A549 treated with Hydrocortisone at 1 μM for 4 hours (cell line): ENCODE results near the gene SPATA21. TPM values are rescaled to one million over a fixed set of nuclear protein-coding genes. Genes with fewer than 3 reads are reported as not detected.

Experiments used
- total RNA-seq: library from RNA; stranded (reverse); fragments of 200-300 nt; extraction: Qiagen RNA extraction; gene quantifications from 5 replicates; pipeline ENCODE4 v1.2.3, GENCODE V29; 2022

Gene SPATA21, protein sequence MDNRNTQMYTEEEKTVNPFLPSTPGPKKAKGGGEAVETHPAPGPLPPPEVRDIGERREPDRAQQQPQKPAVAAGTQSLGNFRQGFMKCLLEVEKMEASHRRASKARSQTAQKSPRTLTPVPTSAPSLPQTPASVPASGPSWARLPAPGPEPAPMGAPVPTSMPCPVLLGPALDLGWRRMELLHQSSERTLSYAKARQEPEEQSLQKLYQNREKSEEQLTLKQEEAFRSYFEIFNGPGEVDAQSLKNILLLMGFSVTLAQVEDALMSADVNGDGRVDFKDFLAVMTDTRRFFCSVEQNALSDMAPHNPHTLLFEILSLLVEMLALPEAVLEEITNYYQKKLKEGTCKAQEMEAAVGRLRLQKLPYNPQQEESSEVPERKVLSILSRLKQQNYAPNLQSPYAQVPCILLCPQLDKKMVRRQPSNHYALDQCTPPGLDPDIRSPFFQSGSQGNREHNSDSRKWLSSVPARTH
- total RNA-seq = 0.05 to 0.14 TPM (median 0.05 TPM) in 4 of 5 replicates, not detected in the other

GRCh38 chr1:16436946-16437474 is at the start of gene SPATA21:
SPATA21 (minus strand) TSS chr1:16437424; CDS start chr1:16431371, 6,053 bp downstream.

DNA sequence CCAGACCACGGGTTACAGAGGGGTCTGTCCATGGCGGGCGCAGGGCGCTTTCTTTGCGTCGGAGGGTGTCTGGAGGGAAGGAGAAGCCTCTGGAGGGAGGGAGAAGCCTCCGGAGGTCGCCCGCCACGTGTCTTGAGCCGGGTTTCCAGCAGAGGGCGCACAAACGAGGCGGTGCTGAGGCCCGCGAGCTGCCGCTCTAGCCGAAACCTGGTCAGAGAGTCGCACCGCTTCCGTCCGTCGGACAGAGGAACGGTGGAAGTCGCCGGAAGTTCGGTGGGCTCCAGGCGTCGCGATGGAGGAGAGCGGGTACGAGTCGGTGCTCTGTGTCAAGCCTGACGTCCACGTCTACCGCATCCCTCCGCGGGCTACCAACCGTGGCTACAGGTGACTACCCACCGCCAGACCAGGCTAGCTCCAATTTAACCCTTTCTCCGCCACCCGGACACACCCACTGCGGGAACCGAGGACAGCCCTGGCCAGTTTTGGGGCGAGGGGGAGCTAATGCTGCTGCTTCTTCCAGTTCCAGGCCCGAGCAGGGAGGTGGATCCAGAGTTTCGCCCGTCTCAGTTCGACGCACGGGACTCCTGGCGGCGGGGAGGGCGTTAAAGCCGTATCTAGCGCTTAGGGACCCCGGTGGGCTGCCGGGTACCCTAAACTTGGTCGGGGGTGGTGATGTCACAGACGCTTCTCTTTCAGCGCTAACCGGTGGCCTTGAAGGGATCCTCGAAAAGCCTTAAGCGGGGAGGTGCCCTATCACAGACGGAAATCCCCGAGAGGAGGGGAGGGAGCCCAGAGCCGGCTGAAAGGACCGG is 3.5 kb upstream of the SPATA21 start, which contains the start of gene NECAP2:
Gene NECAP2 (plus strand): TSS at position 255 of the 812 bp plus-strand sequence. CDS start 38 bp downstream, at position 293.

DNA sequence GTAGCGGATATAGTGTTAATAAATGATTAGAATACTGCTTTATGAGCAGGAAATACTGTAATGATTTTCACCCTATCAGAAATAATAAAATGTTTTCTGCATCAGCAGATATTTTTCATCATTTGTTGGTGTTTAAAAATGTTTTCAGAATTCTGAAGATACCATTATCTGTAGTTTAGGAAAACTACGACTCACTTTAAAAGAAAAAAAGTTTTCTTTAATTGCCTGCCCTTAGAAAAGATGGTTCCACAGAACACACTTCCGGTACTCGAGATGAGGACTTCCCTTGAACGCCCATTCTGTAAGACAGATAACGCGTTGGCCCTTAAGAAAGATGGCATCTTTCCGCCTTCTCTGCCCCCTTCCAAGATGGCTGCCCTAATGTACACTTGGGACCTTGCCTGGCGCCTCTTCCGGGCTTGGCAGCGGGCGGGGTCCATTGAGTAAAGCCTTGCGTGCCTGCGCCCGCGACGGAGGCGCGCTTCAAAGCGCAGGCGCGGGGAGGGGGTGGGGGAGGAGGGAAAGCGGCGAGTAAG is 70.4 kb downstream of the SPATA21 start, which contains the start of gene SZRD1:
Gene SZRD1 (plus strand): TSS at position 521 of the 536 bp plus-strand sequence. CDS start 16 bp downstream, outside the sequence.

GRCh38 chr1:16351994-16352841 is 85.0 kb downstream of the SPATA21 start, which contains the start of gene FBXO42:
FBXO42 (minus strand) TSS chr1:16352480; CDS start chr1:16315418, 37,062 bp downstream.

Other genes starting within 250 kb of the SPATA21 start
- gene ARHGEF19, start 224.8 kb downstream of the SPATA21 start, total RNA-seq = 5.1 to 6.4 TPM (median 6.0 TPM) in 5 replicates
- 2.0 to 4.9 TPM (median 3.7 TPM) in 5 replicates for gene CPLANE2, start 200.2 kb downstream of the SPATA21 start, total RNA-seq
- 7.6 to 10.1 TPM (median 8.5 TPM) in 5 replicates for gene FBXO42, start 84.9 kb downstream of the SPATA21 start, total RNA-seq
- gene SZRD1, start 70.2 kb downstream of the SPATA21 start, total RNA-seq = 81.9 to 88.9 TPM (median 86.9 TPM) in 5 replicates
- gene NECAP2, start 3.3 kb upstream of the SPATA21 start, total RNA-seq = 39.8 to 48.0 TPM (median 41.0 TPM) in 5 replicates
- 6.1 to 30.4 TPM (median 9.0 TPM) in 3 of 5 replicates, not detected in the others for gene RNU1-1, start 76.9 kb upstream of the SPATA21 start, total RNA-seq
- 16.4 to 22.4 TPM (median 21.8 TPM) in 5 replicates for gene NBPF1, start 176.1 kb upstream of the SPATA21 start, total RNA-seq
- gene RNU1-3, start 229.5 kb upstream of the SPATA21 start, total RNA-seq = 6.1 to 30.4 TPM (median 9.0 TPM) in 3 of 5 replicates, not detected in the others